GM12873 (cell line): ENCODE measurements around the gene CREB5.

Source experiments
- CTCF ChIP-seq: IDR thresholded peaks from 2 replicates; pipeline ENCODE4 v1.5.1; 2012; ENCODE audit warnings: low read depth, mild to moderate bottlenecking, moderate library complexity, low read length, control low read depth; ENCODE audit not compliant: insufficient read depth; ENCODE audit errors: missing control alignments

The CREB5 gene

GRCh38 chr7:28732071-28732869, 320.0 kb downstream of the CREB5 start:
- TF ChIP-seq CTCF, result no peak

DNA sequence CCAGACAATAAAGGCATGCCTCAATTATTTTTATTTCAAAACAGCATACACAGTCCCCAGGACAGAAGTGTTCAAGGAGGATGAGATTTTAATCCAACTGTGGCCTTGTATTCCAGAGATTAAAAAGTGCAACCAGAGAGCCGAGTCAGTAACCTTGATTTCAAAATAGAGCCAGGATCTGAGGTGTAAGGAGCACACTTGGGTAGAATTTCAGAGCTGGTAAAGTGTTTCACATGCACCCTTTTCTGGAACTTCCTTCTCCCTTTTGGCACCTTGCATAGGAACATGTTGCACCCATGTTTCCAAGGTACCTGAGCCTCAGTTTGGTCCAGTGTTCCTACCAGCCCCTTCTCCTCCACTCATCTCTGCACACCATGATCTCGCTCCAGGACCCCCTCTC, 320.7 kb downstream of the CREB5 start:
- no peak for TF ChIP-seq CTCF

- no peak for TF ChIP-seq CTCF
Observed at GRCh38 chr7:28738412-28738811, 326.1 kb downstream of the CREB5 start.

GRCh38 chr7:28739128-28739527, 326.8 kb downstream of the CREB5 start:
- no peak for TF ChIP-seq CTCF

DNA sequence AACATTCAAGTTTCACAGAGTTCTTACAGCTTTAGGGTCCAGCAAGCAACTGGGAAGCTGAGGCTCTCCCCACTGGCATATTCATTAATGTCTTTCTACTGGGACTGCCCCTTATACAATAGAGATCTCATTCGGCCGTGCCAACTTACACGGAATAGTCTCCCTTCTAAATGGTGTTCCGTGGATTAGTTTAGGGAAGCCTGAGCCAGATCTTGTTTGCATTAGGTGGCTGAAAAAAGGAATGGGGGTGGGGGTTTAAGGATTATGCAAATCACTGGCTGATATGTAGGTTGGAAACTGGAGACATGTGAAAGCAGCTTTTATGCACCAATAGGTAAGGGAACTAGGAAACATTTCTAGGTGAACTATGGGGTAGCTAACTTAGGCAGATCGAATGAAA, 327.5 kb downstream of the CREB5 start:
- TF ChIP-seq CTCF, result no peak

DNA sequence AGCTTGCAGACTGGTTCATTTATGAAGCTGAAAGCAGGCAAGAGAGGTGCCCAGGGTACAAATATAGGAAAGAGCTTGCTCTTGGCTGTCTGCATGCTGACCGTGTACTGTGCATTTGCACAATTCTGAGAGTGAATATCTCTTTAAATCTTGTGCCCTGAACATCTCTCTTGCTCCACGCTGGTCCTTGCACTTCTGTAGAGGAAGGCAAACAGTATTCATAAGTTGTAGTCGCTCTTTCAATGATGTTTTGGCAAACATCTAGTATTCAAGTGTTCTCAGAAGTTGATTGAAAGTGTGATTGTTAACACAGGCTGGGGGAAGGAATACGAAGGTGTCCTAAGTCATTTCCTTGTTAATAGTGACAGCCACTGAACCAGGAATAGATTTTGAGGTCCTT, 332.6 kb downstream of the CREB5 start:
- TF ChIP-seq CTCF, result no peak

DNA sequence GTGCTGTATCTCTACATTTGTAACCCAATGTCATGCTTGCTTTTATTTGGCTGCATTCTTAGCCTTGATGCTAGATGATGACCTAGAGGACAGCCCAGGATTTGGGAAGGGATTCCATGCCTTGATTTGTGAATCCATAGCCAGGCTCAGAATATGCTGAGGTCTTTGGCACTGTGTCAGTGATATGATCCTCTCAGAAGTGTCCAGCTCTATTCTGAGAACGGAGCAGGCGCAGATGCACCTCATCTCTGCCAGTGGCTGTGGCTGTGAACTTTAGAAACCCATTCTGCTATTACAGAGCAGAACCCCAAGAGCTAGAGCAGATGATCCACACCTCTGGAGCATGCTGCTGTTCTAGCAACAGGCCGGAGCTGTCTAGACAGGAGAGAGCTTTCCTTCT, 333.0 kb downstream of the CREB5 start:
- TF ChIP-seq CTCF, result no peak
